ENCODE measurements around the gene UNC13B.

The UNC13B gene

DNA sequence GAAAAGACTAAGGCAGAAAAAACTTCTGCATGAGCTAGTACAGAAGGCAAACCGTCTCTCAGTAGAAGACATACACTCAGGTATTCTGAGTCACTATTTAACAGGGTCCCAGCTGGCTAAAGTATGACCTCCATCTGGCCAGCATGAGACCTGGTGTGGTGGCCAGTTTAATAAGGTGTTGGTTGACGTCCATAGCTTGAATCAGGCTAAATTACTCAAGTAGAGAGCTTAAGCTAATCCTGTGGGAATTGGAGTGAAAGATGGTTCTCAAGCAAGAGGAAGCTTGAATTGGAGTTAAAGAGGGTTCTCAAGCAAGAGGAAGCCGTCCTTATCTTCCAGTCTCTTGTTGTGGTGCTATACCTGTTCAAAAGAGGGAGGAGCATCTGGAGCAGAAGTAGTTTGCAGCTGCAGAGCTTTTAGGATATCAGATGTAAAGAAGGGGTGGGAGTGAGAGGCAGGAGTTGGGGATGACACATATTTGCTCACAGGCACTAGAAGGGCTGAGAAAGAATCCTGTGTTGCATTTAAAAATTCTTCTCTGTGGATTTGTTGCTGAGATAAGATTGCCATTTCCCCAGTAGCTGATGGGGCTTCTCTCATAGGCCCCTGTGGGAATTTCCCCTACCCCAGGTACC is 192.0 kb downstream of the UNC13B start:
- DNase-seq (ENCODE audit: low read depth): no peak
- no peak overlapping the region for H3K4me3 ChIP-seq (replicated peaks; ENCODE audit: low read depth, low read length)
- TF ChIP-seq CTCF (IDR thresholded peaks at IDR 0.05; ENCODE audit: low read length, missing control alignments): no peak

DNA sequence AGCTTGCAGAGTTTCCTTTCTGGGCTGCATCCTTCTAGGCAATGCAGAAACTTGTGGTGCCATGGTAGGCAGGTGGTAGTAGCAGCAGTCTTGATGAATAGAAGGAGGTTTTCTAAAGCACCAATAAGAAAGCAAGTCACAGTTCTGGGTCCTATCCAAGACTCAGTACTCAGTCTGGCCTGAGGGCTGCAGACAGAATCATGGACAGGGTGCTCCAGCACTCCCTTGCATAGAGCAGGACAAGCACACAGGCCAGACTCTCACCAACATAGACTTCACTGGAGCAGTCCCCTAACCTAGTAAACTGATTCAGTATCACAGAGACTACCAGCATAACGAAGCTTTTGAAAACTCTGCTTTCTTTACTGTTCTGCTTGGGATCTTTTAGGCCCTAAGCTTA is 194.1 kb downstream of the UNC13B start:
- no peak for TF ChIP-seq CTCF (IDR thresholded peaks at IDR 0.05; ENCODE audit: low read length, missing control alignments)
- H3K4me3 ChIP-seq (replicated peaks; ENCODE audit: low read depth, low read length): no peak overlapping the region
- DNase-seq (ENCODE audit: low read depth): no peak

DNA sequence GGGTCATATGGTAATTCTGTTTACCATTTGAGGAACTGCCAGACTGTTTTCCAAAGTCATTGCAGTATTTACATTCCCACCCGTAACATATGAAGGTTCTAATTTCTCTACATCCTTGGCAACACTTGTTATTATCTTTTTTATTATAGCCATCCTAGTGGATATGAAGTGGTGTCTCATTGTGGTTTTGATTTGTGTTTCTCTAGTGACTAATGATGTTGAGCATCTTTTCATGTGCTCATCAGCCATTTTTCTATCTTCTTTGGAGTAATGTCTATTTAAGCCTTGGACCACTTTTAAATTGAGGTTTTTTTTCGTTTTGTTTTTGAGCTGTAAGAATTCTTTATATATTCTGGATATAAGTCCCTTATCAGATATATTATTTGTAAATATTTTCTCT is 195.3 kb downstream of the UNC13B start:
- H3K4me3 ChIP-seq (replicated peaks; ENCODE audit: low read depth, low read length): no peak overlapping the region
- DNase-seq (ENCODE audit: low read depth): no peak
- TF ChIP-seq CTCF (IDR thresholded peaks at IDR 0.05; ENCODE audit: low read length, missing control alignments): no peak

- no peak for DNase-seq (ENCODE audit: low read depth)
- no peak for TF ChIP-seq CTCF (IDR thresholded peaks at IDR 0.05; ENCODE audit: low read length, missing control alignments)
- H3K4me3 ChIP-seq (replicated peaks; ENCODE audit: low read depth, low read length): no peak overlapping the region
These were observed 196.0 kb downstream of the UNC13B start for GRCh38 chr9:35357826-35358225.

GRCh38 chr9:35364817-35365585 is 203.2 kb downstream of the UNC13B start:
- TF ChIP-seq CTCF (IDR thresholded peaks at IDR 0.05; ENCODE audit: low read length, missing control alignments): no peak
- H3K4me3 ChIP-seq (replicated peaks; ENCODE audit: low read depth, low read length): no peak overlapping the region
- peak; percentile 4 for DNase-seq (ENCODE audit: low read depth)

- no peak overlapping the region for H3K4me3 ChIP-seq (replicated peaks; ENCODE audit: low read depth, low read length)
- DNase-seq (ENCODE audit: low read depth): no peak
- TF ChIP-seq CTCF (IDR thresholded peaks at IDR 0.05; ENCODE audit: low read length, missing control alignments): no peak
These were observed 204.8 kb downstream of the UNC13B start for GRCh38 chr9:35366627-35367026.
